Endothelial cell of umbilical vein (primary cell): ENCODE measurements around the gene DGCR2. TPM values are rescaled to one million over a fixed set of nuclear protein-coding genes. Genes with fewer than 3 reads are reported as not detected.

Experiments
- BruUV-seq: library from RNA; stranded (reverse); fragments of 400-500 nt; replicated peaks from 2 replicates; lab custom pipeline; 2021; lab: Mats Ljungman, UMichigan
- CTCF ChIA-PET: fragments of 300-600, 350-600 bp; sonication (Branson Sonifier 250); formaldehyde crosslinking; loops from one replicate; lab custom pipeline; 2021; ENCODE audit warnings: antibody characterized with exemption, inconsistent platforms; lab: Charles Lee
- POLR2A ChIA-PET: fragments of 300-600, 350-600 bp; sonication (Branson Sonifier 250); formaldehyde crosslinking; loops from one replicate; lab custom pipeline; 2021; ENCODE audit warnings: antibody characterized with exemption, inconsistent platforms; lab: Charles Lee
- DNase-seq: peaks from one replicate; pipeline ENCODE4 v3.0.0-alpha.2; 2011; ENCODE audit warnings: low read depth, low spot score
- FAIRE-seq: peaks from 2 replicates; lab custom pipeline; 2011; peaks lifted over from hg19 to GRCh38; lab: Jason Lieb, UNC
- H2AFZ ChIP-seq: 2 replicates; pipeline ENCODE4 v1.6.0; 2012; ENCODE audit warnings: low read depth, low read length, control low read depth, inconsistent platforms
- H3K27ac ChIP-seq: 2 replicates; pipeline ENCODE4 v1.5.1; 2011; ENCODE audit warnings: low read depth, mild to moderate bottlenecking, control low read depth, low read length, moderate library complexity; ENCODE audit not compliant: insufficient read depth
- H3K27me3 ChIP-seq, 2 experiments: 2 replicates each; pipeline versions ENCODE4 v1.6.0 to v1.6.1; 2011; ENCODE audit warnings: low read length in 2 of 2, mixed read lengths in 1 of 2; ENCODE audit not compliant: control insufficient read depth in 2 of 2, insufficient read depth in 2 of 2
- H3K36me3 ChIP-seq, 2 experiments: 2 replicates in 1 of 2; 3 replicates in 1 of 2; pipeline ENCODE4 v1.5.1; 2011; ENCODE audit warnings: low read length in 2 of 2, mild to moderate bottlenecking in 1 of 2, moderate library complexity in 1 of 2; ENCODE audit not compliant: control insufficient read depth in 2 of 2, insufficient read depth in 2 of 2; ENCODE audit errors: extremely low read depth in 1 of 2
- H3K4me1 ChIP-seq: 3 replicates; pipeline ENCODE4 v1.5.1; 2011; ENCODE audit warnings: mild to moderate bottlenecking, low read length; ENCODE audit not compliant: control insufficient read depth, insufficient read depth; ENCODE audit errors: extremely low read depth
- H3K4me2 ChIP-seq: 2 replicates; pipeline ENCODE4 v1.6.1; 2011; ENCODE audit warnings: low read length, control low read depth, mixed read lengths; ENCODE audit not compliant: insufficient read depth
- H3K4me3 ChIP-seq, 3 experiments: fragments of 200-600 bp in 1 of 3; sonication (generic), shearing (Covaris generic) in 1 of 3; replicated peaks in 1 of 3; 2 replicates each; pipeline ENCODE4 v1.5.1; 2011 to 2016; ENCODE audit warnings: control low read depth in 3 of 3, low read length in 3 of 3, mild to moderate bottlenecking in 2 of 3, inconsistent platforms in 1 of 3, low read depth in 1 of 3, moderate library complexity in 1 of 3; ENCODE audit not compliant: insufficient read depth in 1 of 3
- H3K79me2 ChIP-seq: 2 replicates; pipeline ENCODE4 v1.6.0; 2012; ENCODE audit warnings: low read length, inconsistent platforms; ENCODE audit not compliant: control insufficient read depth, insufficient read depth
- H3K9ac ChIP-seq: replicated peaks from 2 replicates; pipeline ENCODE3; 2011; ENCODE audit warnings: low read length, control low read depth; ENCODE audit not compliant: insufficient read depth; ENCODE audit errors: extremely low read depth
- H3K9me1 ChIP-seq: replicated peaks from 3 replicates; pipeline ENCODE4 v1.6.0; 2011; ENCODE audit warnings: mild to moderate bottlenecking, low read length; ENCODE audit not compliant: control insufficient read depth, insufficient read depth; ENCODE audit errors: extremely low read depth
- H3K9me3 ChIP-seq: replicated peaks from 2 replicates; pipeline ENCODE4 v1.5.1; 2012; ENCODE audit warnings: low read length, inconsistent platforms; ENCODE audit not compliant: control insufficient read depth, insufficient read depth
- H4K20me1 ChIP-seq: replicated peaks from 2 replicates; pipeline ENCODE3; 2011; ENCODE audit warnings: mild to moderate bottlenecking, low read length; ENCODE audit not compliant: control insufficient read depth, insufficient read depth; ENCODE audit errors: extremely low read depth
- EZH2 ChIP-seq: IDR thresholded peaks from 2 replicates; pipeline ENCODE4 v1.6.1; 2012; ENCODE audit warnings: borderline replicate concordance, low read depth, mild to moderate bottlenecking, moderate library complexity, low read length, inconsistent platforms; ENCODE audit not compliant: severe bottlenecking
- FOS ChIP-seq: IDR thresholded peaks from 2 replicates; pipeline ENCODE4 v1.6.1; 2011; ENCODE audit warnings: mild to moderate bottlenecking, low read length, moderate library complexity, borderline replicate concordance; ENCODE audit not compliant: insufficient read depth
- GATA2 ChIP-seq: IDR thresholded peaks from 2 replicates; pipeline ENCODE4 v1.7.0; 2011; ENCODE audit warnings: low read depth, mild to moderate bottlenecking, moderate library complexity, mixed read lengths, low read length; ENCODE audit not compliant: insufficient read length, insufficient read depth
- JUN ChIP-seq: IDR thresholded peaks from 2 replicates; pipeline ENCODE4 v1.6.1; 2011; ENCODE audit warnings: borderline replicate concordance, low read depth; ENCODE audit not compliant: insufficient read length, insufficient read depth
- MYC ChIP-seq: IDR thresholded peaks from one replicate; pipeline ENCODE4 v1.6.1; 2011; ENCODE audit warnings: mild to moderate bottlenecking, low read depth, low read length
- POLR2A ChIP-seq: IDR thresholded peaks from 2 replicates; pipeline ENCODE4 v1.6.1; 2012; ENCODE audit warnings: low read depth, mild to moderate bottlenecking, control low read depth, low read length
- POLR2AphosphoS5 ChIP-seq: IDR thresholded peaks from 2 replicates; pipeline ENCODE4 v1.6.1; 2012; ENCODE audit warnings: low read depth, mild to moderate bottlenecking, control low read depth, low read length, moderate library complexity; ENCODE audit not compliant: insufficient read depth
- dilution Hi-C: fragments of 300-500 bp; cut with MboI; formaldehyde crosslinking; loops from one replicate; pipeline ENCODE4 v1.15.0; 2019; ENCODE audit warnings: low sequenced_read_pairs; ENCODE audit not compliant: extremely low pct_ligation_motif_present
- intact Hi-C: fragments of 100-400 bp; cut with micrococcal nuclease; formaldehyde crosslinking; loops from one replicate; pipeline ENCODE4 v1.10.0; 2022
- polyA plus RNA-seq, 4 experiments: library from polyadenylated mRNA; depleted of rRNA in 3 of 4; stranded (reverse) in 3 of 4; unstranded in 1 of 4; fragments of >200 nt; gene quantifications; 2 replicates each; pipeline versions ENCODE4 v1.2.1 to v1.2.3, GENCODE V29; 2011 to 2012; ENCODE audit warnings: missing spikeins in 1 of 4
- total RNA-seq: library from RNA; stranded (reverse); gene quantifications from 2 replicates; pipeline ENCODE4 v1.2.3, GENCODE V29; 2021
- TF ChIP-seq, protein P1 (sequence below), 2 donors: IDR thresholded peaks; 1 replicate in 1 of 2; 2 replicates in 1 of 2; pipeline ENCODE4 v1.5.1; 2011; ENCODE audit warnings: low read length in 2 of 2, mild to moderate bottlenecking in 2 of 2, moderate library complexity in 2 of 2, control low read depth in 1 of 2, inconsistent platforms in 1 of 2, low read depth in 1 of 2; ENCODE audit not compliant: insufficient read depth in 1 of 2; ENCODE audit errors: extremely low read depth in 1 of 2
- TF ChIP-seq, protein P2 (sequence below): IDR thresholded peaks from 2 replicates; pipeline ENCODE4 v1.6.1; 2011; ENCODE audit not compliant: insufficient read depth, insufficient read length

The DGCR2 gene
- total and polyA plus RNA-seq, 2 donors (not counting 3 experiments of a cell fraction or from before 2014, with no cell fraction given) = 44.8 to 51.2 TPM

DNA sequence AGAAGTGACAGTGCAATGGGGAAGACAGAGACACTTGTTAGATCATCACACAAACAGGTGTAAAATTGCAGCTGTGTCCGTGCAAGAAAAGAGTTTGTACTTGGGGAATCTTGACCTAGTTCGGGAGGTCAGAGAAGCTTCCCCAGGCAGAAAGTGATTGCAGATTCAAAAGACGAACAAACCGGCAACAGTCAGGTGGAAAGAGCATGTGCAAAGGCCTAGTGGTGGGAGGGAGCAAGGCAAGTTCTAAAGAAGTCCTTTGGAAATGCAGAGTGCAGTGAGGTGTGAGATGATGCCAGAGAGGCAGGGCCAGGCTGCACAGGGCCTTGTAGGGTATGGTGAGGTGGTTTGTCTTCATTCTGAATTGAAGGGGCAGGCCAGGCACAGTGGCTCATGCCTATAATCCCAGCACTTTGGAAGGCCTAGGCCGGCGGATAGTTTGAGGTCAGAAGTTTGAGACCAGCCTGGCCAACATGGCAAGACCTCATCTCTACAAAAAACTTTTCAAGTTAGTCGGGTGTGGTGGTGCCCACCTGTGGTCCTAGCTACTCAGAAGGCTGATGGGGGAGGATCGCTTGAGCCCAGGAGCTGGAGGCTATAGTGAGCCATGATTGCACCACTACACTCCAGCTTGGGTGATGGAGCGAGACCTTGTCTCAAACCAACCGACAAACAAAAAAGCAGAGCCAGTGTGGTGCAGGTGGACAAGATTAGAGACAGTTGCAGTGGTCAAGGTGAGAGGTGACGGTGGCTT, 24.2 kb upstream of the DGCR2 start:
- FAIRE-seq (no peak), DNase-seq (no peak)
- Histone ChIP-seq H3K4me3 (no peak overlapping the region), H3K36me3 (peaks cover 3 to 6% of the 10 kb centered on the region in 2 experiments), H3K27ac (no peak overlapping the region), H3K27me3 (peaks cover 35 to 37% of the 10 kb centered on the region in 2 experiments), H3K79me2 (peaks cover 11% of the 10 kb centered on the region), H3K4me2 (no peak overlapping the region), H2AFZ (no peak overlapping the region), H3K9ac (no peak overlapping the region), H4K20me1 (no peaks in the 10 kb centered on the region), H3K9me3 (no peaks in the 10 kb centered on the region), H3K4me1 (peaks cover 7% of the 10 kb centered on the region), H3K9me1 (no peaks in the 10 kb centered on the region)
- no TSS peak for BruUV-seq
- dilution Hi-C loops = no loop called here
- POLR2A ChIA-PET = interaction anchor here (0.6 kb wide), 1 partner anchor 46 kb away, joined by 7 read pairs; no protein-coding TSS in a partner anchor
- CTCF ChIA-PET = interaction anchor here (0.9 to 2.8 kb wide), 2 partner anchors 9 to 33 kb away, joined by 3 to 23 read pairs; partner anchors contain the start of gene SLC25A1
- TF ChIP-seq, protein P1, sequence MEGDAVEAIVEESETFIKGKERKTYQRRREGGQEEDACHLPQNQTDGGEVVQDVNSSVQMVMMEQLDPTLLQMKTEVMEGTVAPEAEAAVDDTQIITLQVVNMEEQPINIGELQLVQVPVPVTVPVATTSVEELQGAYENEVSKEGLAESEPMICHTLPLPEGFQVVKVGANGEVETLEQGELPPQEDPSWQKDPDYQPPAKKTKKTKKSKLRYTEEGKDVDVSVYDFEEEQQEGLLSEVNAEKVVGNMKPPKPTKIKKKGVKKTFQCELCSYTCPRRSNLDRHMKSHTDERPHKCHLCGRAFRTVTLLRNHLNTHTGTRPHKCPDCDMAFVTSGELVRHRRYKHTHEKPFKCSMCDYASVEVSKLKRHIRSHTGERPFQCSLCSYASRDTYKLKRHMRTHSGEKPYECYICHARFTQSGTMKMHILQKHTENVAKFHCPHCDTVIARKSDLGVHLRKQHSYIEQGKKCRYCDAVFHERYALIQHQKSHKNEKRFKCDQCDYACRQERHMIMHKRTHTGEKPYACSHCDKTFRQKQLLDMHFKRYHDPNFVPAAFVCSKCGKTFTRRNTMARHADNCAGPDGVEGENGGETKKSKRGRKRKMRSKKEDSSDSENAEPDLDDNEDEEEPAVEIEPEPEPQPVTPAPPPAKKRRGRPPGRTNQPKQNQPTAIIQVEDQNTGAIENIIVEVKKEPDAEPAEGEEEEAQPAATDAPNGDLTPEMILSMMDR (IDR thresholded peaks at IDR 0.05; ENCODE audit: extremely low read depth in 1 of 2, insufficient read depth in 1 of 2, low read depth in 1 of 2, low read length in 2 of 2) = no peak
- TF ChIP-seq JUN (no peak), EZH2 (no peak), POLR2AphosphoS5 (no peak), POLR2A (no peak), GATA2 (no peak), MYC (no peak), FOS (no peak)
- TF ChIP-seq, protein P2, sequence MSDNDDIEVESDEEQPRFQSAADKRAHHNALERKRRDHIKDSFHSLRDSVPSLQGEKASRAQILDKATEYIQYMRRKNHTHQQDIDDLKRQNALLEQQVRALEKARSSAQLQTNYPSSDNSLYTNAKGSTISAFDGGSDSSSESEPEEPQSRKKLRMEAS = no peak
- intact Hi-C loops = no loop called here
